Osteoblast (primary cell): ENCODE measurements around the gene MTCL1. TPM values are rescaled to one million over a fixed set of nuclear protein-coding genes. Genes with fewer than 3 reads are reported as not detected.

Source experiments
- DNase-seq: peaks from one replicate; pipeline ENCODE4 v3.0.0; 2011; ENCODE audit warnings: low spot score, mixed read lengths; ENCODE audit not compliant: insufficient read length; ENCODE audit errors: missing footprints
- H2AFZ ChIP-seq: 2 replicates; pipeline ENCODE4 v1.6.0; 2011; ENCODE audit warnings: mild to moderate bottlenecking, low read length
- H3K27ac ChIP-seq: 2 replicates; pipeline ENCODE4 v1.5.1; 2011; ENCODE audit warnings: mild to moderate bottlenecking, low read depth, low read length, moderate library complexity
- H3K27me3 ChIP-seq: 2 replicates; pipeline ENCODE4 v1.6.0; 2012; ENCODE audit warnings: mild to moderate bottlenecking, control low read depth, inconsistent platforms, low read length, moderate library complexity; ENCODE audit not compliant: insufficient read depth
- H3K36me3 ChIP-seq: 2 replicates; pipeline ENCODE4 v1.5.1; 2011; ENCODE audit warnings: mild to moderate bottlenecking, low read length, control low read depth, moderate library complexity; ENCODE audit not compliant: insufficient read depth
- H3K4me1 ChIP-seq: 2 replicates; pipeline ENCODE4 v1.5.1; 2011; ENCODE audit warnings: mild to moderate bottlenecking, low read length, control low read depth, moderate library complexity; ENCODE audit not compliant: insufficient read depth
- H3K4me2 ChIP-seq: 2 replicates; pipeline ENCODE4 v1.6.0; 2011; ENCODE audit warnings: mild to moderate bottlenecking, low read length; ENCODE audit not compliant: insufficient read depth
- H3K4me3 ChIP-seq: fragments of 200-600 bp; sonication (generic); 3 replicates; pipeline ENCODE4 v1.5.1; 2012; ENCODE audit warnings: mild to moderate bottlenecking, low read length, inconsistent platforms; ENCODE audit not compliant: insufficient read depth
- H3K79me2 ChIP-seq: 2 replicates; pipeline ENCODE4 v1.6.0; 2012; ENCODE audit warnings: mild to moderate bottlenecking, low read length, control low read depth, inconsistent platforms; ENCODE audit not compliant: insufficient read depth
- H3K9me3 ChIP-seq: 2 replicates; pipeline ENCODE4 v1.5.1; 2011; ENCODE audit warnings: low read depth, low read length, control low read depth
- H4K20me1 ChIP-seq: 2 replicates; pipeline ENCODE4 v1.6.0; 2012; ENCODE audit warnings: mild to moderate bottlenecking, low read length, control low read depth; ENCODE audit not compliant: insufficient read depth
- total RNA-seq: library from RNA; depleted of rRNA; stranded (reverse); fragments of >200 nt; gene quantifications from 2 replicates; pipeline ENCODE4 v1.2.3, GENCODE V29; 2012
- TF ChIP-seq, protein P1 (sequence below): IDR thresholded peaks from 2 replicates; pipeline ENCODE4 v1.5.1; 2011; ENCODE audit warnings: mild to moderate bottlenecking, low read depth, low read length, moderate library complexity; ENCODE audit errors: extremely low read depth

The MTCL1 gene
- total RNA-seq, 1 donor, result 38.0 TPM

DNA sequence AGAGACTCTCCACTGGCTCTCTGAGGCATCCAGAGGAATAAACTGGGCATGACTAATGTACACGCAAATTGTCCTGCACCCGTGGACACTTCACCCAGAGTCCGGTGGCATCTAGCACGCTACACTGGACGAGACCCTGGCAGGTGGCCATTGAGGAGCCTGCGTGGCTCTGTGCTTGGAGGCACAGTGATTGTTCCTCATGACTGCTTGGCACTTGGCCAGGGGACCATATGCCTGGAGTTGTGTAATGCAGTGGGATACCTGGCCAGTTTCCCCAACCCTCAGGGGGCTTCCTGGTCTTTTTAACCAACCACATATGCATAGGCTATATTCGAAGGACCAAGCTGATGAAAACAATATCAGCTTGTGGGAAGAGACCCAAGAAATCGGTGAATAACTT is 66.6 kb downstream of the MTCL1 start:
- Histone ChIP-seq H3K4me3 (no peak overlapping the region), H4K20me1 (peaks cover 5% of the 10 kb centered on the region), H3K4me2 (no peak overlapping the region), H3K27me3 (no peaks in the 10 kb centered on the region), H3K4me1 (no peaks in the 10 kb centered on the region), H3K27ac (no peak overlapping the region), H3K79me2 (peaks cover 7% of the 10 kb centered on the region), H2AFZ (no peak overlapping the region), H3K9me3 (no peaks in the 10 kb centered on the region), H3K36me3 (no peaks in the 10 kb centered on the region)
- no peak for DNase-seq
- TF ChIP-seq, protein P1, sequence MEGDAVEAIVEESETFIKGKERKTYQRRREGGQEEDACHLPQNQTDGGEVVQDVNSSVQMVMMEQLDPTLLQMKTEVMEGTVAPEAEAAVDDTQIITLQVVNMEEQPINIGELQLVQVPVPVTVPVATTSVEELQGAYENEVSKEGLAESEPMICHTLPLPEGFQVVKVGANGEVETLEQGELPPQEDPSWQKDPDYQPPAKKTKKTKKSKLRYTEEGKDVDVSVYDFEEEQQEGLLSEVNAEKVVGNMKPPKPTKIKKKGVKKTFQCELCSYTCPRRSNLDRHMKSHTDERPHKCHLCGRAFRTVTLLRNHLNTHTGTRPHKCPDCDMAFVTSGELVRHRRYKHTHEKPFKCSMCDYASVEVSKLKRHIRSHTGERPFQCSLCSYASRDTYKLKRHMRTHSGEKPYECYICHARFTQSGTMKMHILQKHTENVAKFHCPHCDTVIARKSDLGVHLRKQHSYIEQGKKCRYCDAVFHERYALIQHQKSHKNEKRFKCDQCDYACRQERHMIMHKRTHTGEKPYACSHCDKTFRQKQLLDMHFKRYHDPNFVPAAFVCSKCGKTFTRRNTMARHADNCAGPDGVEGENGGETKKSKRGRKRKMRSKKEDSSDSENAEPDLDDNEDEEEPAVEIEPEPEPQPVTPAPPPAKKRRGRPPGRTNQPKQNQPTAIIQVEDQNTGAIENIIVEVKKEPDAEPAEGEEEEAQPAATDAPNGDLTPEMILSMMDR, result no peak

DNA sequence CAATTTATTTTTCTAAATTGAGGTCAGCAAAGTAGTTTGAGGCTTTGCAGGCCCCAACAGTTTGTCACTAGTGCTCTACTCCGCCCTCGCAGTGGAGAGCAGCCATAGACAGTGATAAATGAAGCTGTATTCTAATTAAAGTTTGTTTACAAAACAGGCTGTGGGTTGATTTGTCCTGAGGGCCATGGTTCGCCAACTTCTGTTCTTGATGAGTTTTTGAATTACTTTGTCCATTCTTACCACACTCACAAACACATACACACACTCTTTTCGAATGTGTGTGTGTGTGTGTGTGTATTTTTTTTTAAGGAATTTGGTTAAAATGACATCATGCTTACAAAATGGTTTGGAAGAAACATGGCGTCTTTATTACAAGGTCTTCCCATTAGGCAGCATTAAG is 68.6 kb downstream of the MTCL1 start:
- H3K9me3 ChIP-seq, result no peaks in the 10 kb centered on the region
- no peaks in the 10 kb centered on the region for H3K27me3 ChIP-seq
- H3K36me3 ChIP-seq, result peaks cover 8% of the 10 kb centered on the region
- no peak overlapping the region for H3K27ac ChIP-seq
- TF ChIP-seq, protein P1, result no peak
- H3K4me1 ChIP-seq, result no peaks in the 10 kb centered on the region
- no peak for DNase-seq
- H2AFZ ChIP-seq, result no peak overlapping the region
- H3K4me3 ChIP-seq, result no peak overlapping the region
- H3K79me2 ChIP-seq, result peaks cover 7% of the 10 kb centered on the region
- no peak overlapping the region for H3K4me2 ChIP-seq
- H4K20me1 ChIP-seq, result peaks cover 3% of the 10 kb centered on the region

DNA sequence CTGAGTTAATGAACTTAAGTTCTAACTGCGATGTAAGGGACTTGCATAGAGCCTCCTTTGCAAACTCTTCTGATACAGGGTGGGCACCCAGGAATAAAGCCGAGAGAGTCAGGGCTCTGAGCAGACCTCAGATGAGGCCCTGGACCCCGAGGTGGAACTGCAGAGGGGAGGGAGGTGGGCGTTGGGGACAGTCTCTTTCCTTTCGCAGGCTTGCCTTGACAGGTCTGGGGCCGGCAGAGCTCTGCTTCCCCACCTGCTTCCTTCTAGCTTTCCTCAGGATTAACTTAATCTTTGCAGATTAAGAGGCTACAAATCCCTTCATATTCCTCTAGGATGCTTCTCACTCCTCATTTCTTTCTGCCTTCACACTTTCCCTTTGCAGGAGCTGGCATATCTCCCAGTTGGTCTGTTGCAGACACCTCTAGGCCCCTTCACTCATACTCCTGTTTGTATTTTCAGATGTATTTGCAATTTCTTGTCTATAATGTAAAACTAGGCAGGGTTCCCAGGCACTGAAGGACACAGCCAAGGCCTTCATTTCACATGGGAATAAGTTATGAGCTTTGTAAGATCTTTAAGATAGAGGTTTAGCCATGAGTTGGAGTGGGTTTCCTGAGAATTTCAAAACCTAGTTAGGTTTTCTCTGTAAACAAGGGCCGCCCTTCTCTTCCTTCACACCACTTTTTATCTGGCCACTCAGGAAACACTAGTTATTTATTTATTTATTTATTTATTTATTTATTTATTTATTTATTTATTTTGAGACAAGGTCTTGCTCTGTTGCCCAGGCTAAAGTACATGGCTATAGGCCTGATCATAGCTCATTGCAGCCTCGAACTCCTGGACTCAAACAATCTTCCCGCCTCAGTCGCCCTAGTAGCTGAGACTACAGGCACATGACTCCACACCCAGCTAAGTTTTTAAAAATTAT is 70.9 kb downstream of the MTCL1 start:
- H3K27ac ChIP-seq, result no peak overlapping the region
- peak; percentile 31 for DNase-seq

DNA sequence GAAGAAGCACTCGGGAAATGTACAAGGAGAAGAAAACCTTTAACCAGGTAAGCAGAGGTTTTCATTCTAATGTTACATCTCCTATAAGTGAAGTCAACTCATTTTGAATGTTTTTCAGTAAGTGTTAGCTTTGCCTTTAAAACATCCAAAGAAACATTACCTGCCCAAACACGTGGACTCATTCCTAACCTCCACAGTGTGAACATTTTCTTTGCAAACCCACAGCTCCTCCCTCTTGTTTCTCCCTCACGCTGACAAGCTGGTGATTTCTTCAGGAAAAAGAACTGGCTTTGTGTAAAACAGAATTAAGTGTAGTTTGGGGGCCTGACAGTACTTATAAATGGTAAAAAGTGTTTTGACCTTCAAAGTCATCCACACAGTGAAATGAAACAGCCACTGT is 72.5 kb downstream of the MTCL1 start:
- Histone ChIP-seq H3K27me3 (no peaks in the 10 kb centered on the region), H3K36me3 (peaks cover 17% of the 10 kb centered on the region), H2AFZ (no peak overlapping the region), H3K27ac (no peak overlapping the region), H3K79me2 (peaks cover 4% of the 10 kb centered on the region), H3K4me2 (no peak overlapping the region), H3K4me1 (no peaks in the 10 kb centered on the region), H3K9me3 (no peaks in the 10 kb centered on the region), H4K20me1 (no peaks in the 10 kb centered on the region), H3K4me3 (no peak overlapping the region)
- TF ChIP-seq, protein P1, result no peak
- peak; percentile 52 for DNase-seq

More for the DNA sequence above, 70.9 kb downstream of the MTCL1 start:
- no peaks in the 10 kb centered on the region for H3K4me1 ChIP-seq
- H3K79me2 ChIP-seq, result peaks cover 7% of the 10 kb centered on the region
- H4K20me1 ChIP-seq, result peaks cover 3% of the 10 kb centered on the region
- H3K27me3 ChIP-seq, result no peaks in the 10 kb centered on the region
- H3K4me2 ChIP-seq, result no peak overlapping the region
- no peak overlapping the region for H2AFZ ChIP-seq
- no peaks in the 10 kb centered on the region for H3K9me3 ChIP-seq
- peaks cover 17% of the 10 kb centered on the region for H3K36me3 ChIP-seq
- no peak overlapping the region for H3K4me3 ChIP-seq
- TF ChIP-seq, protein P1, result no peak
